Endothelial cell of umbilical vein (primary cell): ENCODE measurements around the gene HECW1. TPM values are rescaled to one million over a fixed set of nuclear protein-coding genes. Genes with fewer than 3 reads are reported as not detected.

ENCODE experiments used
- BruUV-seq: library from RNA; stranded (reverse); fragments of 400-500 nt; replicated peaks from 2 replicates; lab custom pipeline; 2021; lab: Mats Ljungman, UMichigan
- CTCF ChIA-PET: fragments of 300-600, 350-600 bp; sonication (Branson Sonifier 250); formaldehyde crosslinking; loops from one replicate; lab custom pipeline; 2021; ENCODE audit warnings: antibody characterized with exemption, inconsistent platforms; lab: Charles Lee
- POLR2A ChIA-PET: fragments of 300-600, 350-600 bp; sonication (Branson Sonifier 250); formaldehyde crosslinking; loops from one replicate; lab custom pipeline; 2021; ENCODE audit warnings: antibody characterized with exemption, inconsistent platforms; lab: Charles Lee
- DNase-seq: peaks from one replicate; pipeline ENCODE4 v3.0.0-alpha.2; 2011; ENCODE audit warnings: low read depth, low spot score
- FAIRE-seq: peaks from 2 replicates; lab custom pipeline; 2011; peaks lifted over from hg19 to GRCh38; lab: Jason Lieb, UNC
- H2AFZ ChIP-seq: 2 replicates; pipeline ENCODE4 v1.6.0; 2012; ENCODE audit warnings: low read depth, low read length, control low read depth, inconsistent platforms
- H3K27ac ChIP-seq: 2 replicates; pipeline ENCODE4 v1.5.1; 2011; ENCODE audit warnings: low read depth, mild to moderate bottlenecking, control low read depth, low read length, moderate library complexity; ENCODE audit not compliant: insufficient read depth
- H3K27me3 ChIP-seq, 2 experiments: 2 replicates each; pipeline versions ENCODE4 v1.6.0 to v1.6.1; 2011; ENCODE audit warnings: low read length in 2 of 2, mixed read lengths in 1 of 2; ENCODE audit not compliant: control insufficient read depth in 2 of 2, insufficient read depth in 2 of 2
- H3K36me3 ChIP-seq, 2 experiments: 2 replicates in 1 of 2; 3 replicates in 1 of 2; pipeline ENCODE4 v1.5.1; 2011; ENCODE audit warnings: low read length in 2 of 2, mild to moderate bottlenecking in 1 of 2, moderate library complexity in 1 of 2; ENCODE audit not compliant: control insufficient read depth in 2 of 2, insufficient read depth in 2 of 2; ENCODE audit errors: extremely low read depth in 1 of 2
- H3K4me1 ChIP-seq: 3 replicates; pipeline ENCODE4 v1.5.1; 2011; ENCODE audit warnings: mild to moderate bottlenecking, low read length; ENCODE audit not compliant: control insufficient read depth, insufficient read depth; ENCODE audit errors: extremely low read depth
- H3K4me2 ChIP-seq: 2 replicates; pipeline ENCODE4 v1.6.1; 2011; ENCODE audit warnings: low read length, control low read depth, mixed read lengths; ENCODE audit not compliant: insufficient read depth
- H3K4me3 ChIP-seq, 3 experiments: fragments of 200-600 bp in 1 of 3; sonication (generic), shearing (Covaris generic) in 1 of 3; replicated peaks in 1 of 3; 2 replicates each; pipeline ENCODE4 v1.5.1; 2011 to 2016; ENCODE audit warnings: control low read depth in 3 of 3, low read length in 3 of 3, mild to moderate bottlenecking in 2 of 3, inconsistent platforms in 1 of 3, low read depth in 1 of 3, moderate library complexity in 1 of 3; ENCODE audit not compliant: insufficient read depth in 1 of 3
- H3K79me2 ChIP-seq: 2 replicates; pipeline ENCODE4 v1.6.0; 2012; ENCODE audit warnings: low read length, inconsistent platforms; ENCODE audit not compliant: control insufficient read depth, insufficient read depth
- H3K9ac ChIP-seq: replicated peaks from 2 replicates; pipeline ENCODE3; 2011; ENCODE audit warnings: low read length, control low read depth; ENCODE audit not compliant: insufficient read depth; ENCODE audit errors: extremely low read depth
- H3K9me1 ChIP-seq: replicated peaks from 3 replicates; pipeline ENCODE4 v1.6.0; 2011; ENCODE audit warnings: mild to moderate bottlenecking, low read length; ENCODE audit not compliant: control insufficient read depth, insufficient read depth; ENCODE audit errors: extremely low read depth
- H3K9me3 ChIP-seq: replicated peaks from 2 replicates; pipeline ENCODE4 v1.5.1; 2012; ENCODE audit warnings: low read length, inconsistent platforms; ENCODE audit not compliant: control insufficient read depth, insufficient read depth
- H4K20me1 ChIP-seq: replicated peaks from 2 replicates; pipeline ENCODE3; 2011; ENCODE audit warnings: mild to moderate bottlenecking, low read length; ENCODE audit not compliant: control insufficient read depth, insufficient read depth; ENCODE audit errors: extremely low read depth
- CTCF ChIP-seq, 2 donors: IDR thresholded peaks; 1 replicate in 1 of 2; 2 replicates in 1 of 2; pipeline ENCODE4 v1.5.1; 2011; ENCODE audit warnings: low read length in 2 of 2, mild to moderate bottlenecking in 2 of 2, moderate library complexity in 2 of 2, control low read depth in 1 of 2, inconsistent platforms in 1 of 2, low read depth in 1 of 2; ENCODE audit not compliant: insufficient read depth in 1 of 2; ENCODE audit errors: extremely low read depth in 1 of 2
- EZH2 ChIP-seq: IDR thresholded peaks from 2 replicates; pipeline ENCODE4 v1.6.1; 2012; ENCODE audit warnings: borderline replicate concordance, low read depth, mild to moderate bottlenecking, moderate library complexity, low read length, inconsistent platforms; ENCODE audit not compliant: severe bottlenecking
- FOS ChIP-seq: IDR thresholded peaks from 2 replicates; pipeline ENCODE4 v1.6.1; 2011; ENCODE audit warnings: mild to moderate bottlenecking, low read length, moderate library complexity, borderline replicate concordance; ENCODE audit not compliant: insufficient read depth
- GATA2 ChIP-seq: IDR thresholded peaks from 2 replicates; pipeline ENCODE4 v1.7.0; 2011; ENCODE audit warnings: low read depth, mild to moderate bottlenecking, moderate library complexity, mixed read lengths, low read length; ENCODE audit not compliant: insufficient read length, insufficient read depth
- JUN ChIP-seq: IDR thresholded peaks from 2 replicates; pipeline ENCODE4 v1.6.1; 2011; ENCODE audit warnings: borderline replicate concordance, low read depth; ENCODE audit not compliant: insufficient read length, insufficient read depth
- MYC ChIP-seq: IDR thresholded peaks from one replicate; pipeline ENCODE4 v1.6.1; 2011; ENCODE audit warnings: mild to moderate bottlenecking, low read depth, low read length
- POLR2A ChIP-seq: IDR thresholded peaks from 2 replicates; pipeline ENCODE4 v1.6.1; 2012; ENCODE audit warnings: low read depth, mild to moderate bottlenecking, control low read depth, low read length
- POLR2AphosphoS5 ChIP-seq: IDR thresholded peaks from 2 replicates; pipeline ENCODE4 v1.6.1; 2012; ENCODE audit warnings: low read depth, mild to moderate bottlenecking, control low read depth, low read length, moderate library complexity; ENCODE audit not compliant: insufficient read depth
- dilution Hi-C: fragments of 300-500 bp; cut with MboI; formaldehyde crosslinking; loops from one replicate; pipeline ENCODE4 v1.15.0; 2019; ENCODE audit warnings: low sequenced_read_pairs; ENCODE audit not compliant: extremely low pct_ligation_motif_present
- intact Hi-C: fragments of 100-400 bp; cut with micrococcal nuclease; formaldehyde crosslinking; loops from one replicate; pipeline ENCODE4 v1.10.0; 2022
- polyA plus RNA-seq, 4 experiments: library from polyadenylated mRNA; depleted of rRNA in 3 of 4; stranded (reverse) in 3 of 4; unstranded in 1 of 4; fragments of >200 nt; gene quantifications; 2 replicates each; pipeline versions ENCODE4 v1.2.1 to v1.2.3, GENCODE V29; 2011 to 2012; ENCODE audit warnings: missing spikeins in 1 of 4
- total RNA-seq: library from RNA; stranded (reverse); gene quantifications from 2 replicates; pipeline ENCODE4 v1.2.3, GENCODE V29; 2021
- TF ChIP-seq, protein P1 (sequence below): IDR thresholded peaks from 2 replicates; pipeline ENCODE4 v1.6.1; 2011; ENCODE audit not compliant: insufficient read depth, insufficient read length

Gene HECW1
- total and polyA plus RNA-seq, 2 donors (not counting 3 experiments of a cell fraction or from before 2014, with no cell fraction given), result not detected

- Histone ChIP-seq H3K9me1 (no peaks in the 10 kb centered on the region), H3K4me3 (no peak overlapping the region), H3K79me2 (no peaks in the 10 kb centered on the region), H3K4me1 (no peaks in the 10 kb centered on the region), H3K36me3 (no peaks in the 10 kb centered on the region), H4K20me1 (no peaks in the 10 kb centered on the region), H3K4me2 (no peak overlapping the region), H3K9me3 (no peaks in the 10 kb centered on the region), H3K27ac (no peak overlapping the region), H2AFZ (no peak overlapping the region), H3K27me3 (no peaks in the 10 kb centered on the region), H3K9ac (no peak overlapping the region)
- TF ChIP-seq, protein P1, sequence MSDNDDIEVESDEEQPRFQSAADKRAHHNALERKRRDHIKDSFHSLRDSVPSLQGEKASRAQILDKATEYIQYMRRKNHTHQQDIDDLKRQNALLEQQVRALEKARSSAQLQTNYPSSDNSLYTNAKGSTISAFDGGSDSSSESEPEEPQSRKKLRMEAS, result no peak
- TF ChIP-seq POLR2A, result no peak
- TF ChIP-seq CTCF (IDR thresholded peaks at IDR 0.05; ENCODE audit: extremely low read depth in 1 of 2, insufficient read depth in 1 of 2, low read depth in 1 of 2, low read length in 2 of 2), result no peak
- no peak for TF ChIP-seq MYC
- no peak for TF ChIP-seq GATA2
- no peak for TF ChIP-seq POLR2AphosphoS5
- TF ChIP-seq FOS, result no peak
- TF ChIP-seq JUN, result no peak
- TF ChIP-seq EZH2, result no peak
- ChIA-PET POLR2A (no interaction called here), CTCF (no interaction called here)
- intact Hi-C loops, result no loop called here
- dilution Hi-C loops, result no loop called here
- BruUV-seq, result no TSS peak
- DNase-seq, result no peak
- FAIRE-seq, result no peak
Observed at GRCh38 chr7:43395351-43395750, 282.9 kb downstream of the HECW1 start.
